ENCODE results near the gene HMGCR.

DNA sequence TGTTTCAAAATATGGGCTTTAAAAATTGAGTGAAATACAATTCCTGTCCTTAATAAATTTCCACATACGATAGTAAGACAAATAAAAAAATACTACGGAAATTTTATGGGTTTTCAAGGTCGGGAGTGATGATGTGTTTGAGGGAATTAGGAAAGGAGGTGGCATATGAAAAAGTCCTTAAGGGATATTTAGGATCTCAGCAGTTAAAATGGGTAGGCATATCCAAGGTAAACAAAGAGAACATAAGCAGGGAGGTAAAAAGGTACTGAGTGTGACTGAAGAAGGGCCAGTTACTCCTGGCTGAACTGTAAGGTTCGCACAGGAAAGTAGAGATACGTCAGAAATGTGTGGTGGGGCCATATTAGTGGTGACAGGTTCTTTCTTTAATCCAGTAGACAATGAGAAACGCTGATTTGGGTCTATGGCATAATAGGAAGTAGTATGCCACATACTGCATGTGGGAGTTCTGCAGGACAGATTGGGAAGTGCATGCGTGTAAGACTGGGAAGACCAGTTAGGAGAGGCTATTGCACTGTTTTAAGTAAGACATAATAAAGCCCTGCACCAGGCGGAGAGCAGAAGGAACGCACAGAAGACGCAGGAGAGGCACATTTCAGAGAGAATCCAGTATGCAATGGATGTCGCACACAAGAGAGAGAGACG is 937 bp upstream of the HMGCR start:
- TF ChIP-seq ESRRA (CRISPR knock-in tag; IDR thresholded peaks at IDR 0.05; ENCODE audit: borderline replicate concordance) (no peak), SMAD4 (CRISPR knock-in tag; IDR thresholded peaks at IDR 0.05) (no peak)
- TF ChIP-seq, protein P1, sequence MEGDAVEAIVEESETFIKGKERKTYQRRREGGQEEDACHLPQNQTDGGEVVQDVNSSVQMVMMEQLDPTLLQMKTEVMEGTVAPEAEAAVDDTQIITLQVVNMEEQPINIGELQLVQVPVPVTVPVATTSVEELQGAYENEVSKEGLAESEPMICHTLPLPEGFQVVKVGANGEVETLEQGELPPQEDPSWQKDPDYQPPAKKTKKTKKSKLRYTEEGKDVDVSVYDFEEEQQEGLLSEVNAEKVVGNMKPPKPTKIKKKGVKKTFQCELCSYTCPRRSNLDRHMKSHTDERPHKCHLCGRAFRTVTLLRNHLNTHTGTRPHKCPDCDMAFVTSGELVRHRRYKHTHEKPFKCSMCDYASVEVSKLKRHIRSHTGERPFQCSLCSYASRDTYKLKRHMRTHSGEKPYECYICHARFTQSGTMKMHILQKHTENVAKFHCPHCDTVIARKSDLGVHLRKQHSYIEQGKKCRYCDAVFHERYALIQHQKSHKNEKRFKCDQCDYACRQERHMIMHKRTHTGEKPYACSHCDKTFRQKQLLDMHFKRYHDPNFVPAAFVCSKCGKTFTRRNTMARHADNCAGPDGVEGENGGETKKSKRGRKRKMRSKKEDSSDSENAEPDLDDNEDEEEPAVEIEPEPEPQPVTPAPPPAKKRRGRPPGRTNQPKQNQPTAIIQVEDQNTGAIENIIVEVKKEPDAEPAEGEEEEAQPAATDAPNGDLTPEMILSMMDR (IDR thresholded peaks at IDR 0.05): no peak
- TF ChIP-seq, protein P2, sequence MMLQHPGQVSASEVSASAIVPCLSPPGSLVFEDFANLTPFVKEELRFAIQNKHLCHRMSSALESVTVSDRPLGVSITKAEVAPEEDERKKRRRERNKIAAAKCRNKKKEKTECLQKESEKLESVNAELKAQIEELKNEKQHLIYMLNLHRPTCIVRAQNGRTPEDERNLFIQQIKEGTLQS (CRISPR knock-in tag; conservative IDR thresholded peaks at IDR 0.05): no peak
- TF ChIP-seq, protein P3, sequence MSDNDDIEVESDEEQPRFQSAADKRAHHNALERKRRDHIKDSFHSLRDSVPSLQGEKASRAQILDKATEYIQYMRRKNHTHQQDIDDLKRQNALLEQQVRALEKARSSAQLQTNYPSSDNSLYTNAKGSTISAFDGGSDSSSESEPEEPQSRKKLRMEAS (CRISPR knock-in tag; IDR thresholded peaks at IDR 0.05): no peak

All from WTC11 (cell line).